Testis (tissue), 3 donors: ENCODE measurements around the gene ZNF26. TPM values are rescaled to one million over a fixed set of nuclear protein-coding genes. Genes with fewer than 3 reads are reported as not detected.
"Not testable (repeated sequence)": the region's sequence is repeated elsewhere in the genome, so short reads cannot be mapped to it uniquely, and the experiment has no call there.

Experiments
- DNase-seq: peaks from one replicate; pipeline ENCODE4 v3.0.0-alpha.2; 2019
- H3K27ac ChIP-seq, 2 donors: fragments of 200-600 bp; sonication (generic); one replicate each; pipeline ENCODE4 v1.5.1; 2019
- H3K27me3 ChIP-seq: fragments of 200-600 bp; sonication (generic); one replicate; pipeline ENCODE4 v1.5.1; 2019
- H3K36me3 ChIP-seq: fragments of 200-600 bp; sonication (generic); one replicate; pipeline ENCODE4 v1.5.1; 2017; ENCODE audit warnings: low read depth; ENCODE audit errors: missing control alignments
- H3K4me1 ChIP-seq: fragments of 200-600 bp; sonication (generic); one replicate; pipeline ENCODE4 v1.5.1; 2019
- H3K4me3 ChIP-seq, 2 donors: fragments of 200-600 bp; sonication (generic); one replicate each; pipeline ENCODE4 v1.5.1; 2017 to 2019
- H3K9me3 ChIP-seq: fragments of 200-600 bp; sonication (generic); one replicate; pipeline ENCODE4 v1.5.1; 2017
- CTCF ChIP-seq, 3 experiments: fragments of 450-650 bp in 2 of 3; fragments of 200-600 bp in 1 of 3; sonication (generic) in 1 of 3; IDR thresholded peaks; one replicate each; pipeline ENCODE4 v1.5.1; 2016 to 2019; ENCODE audit warnings: antibody characterized with exemption in 3 of 3, mild to moderate bottlenecking in 2 of 3, moderate library complexity in 1 of 3
- POLR2A ChIP-seq: fragments of 450-650 bp; IDR thresholded peaks from one replicate; pipeline ENCODE4 v1.6.1; 2017; ENCODE audit warnings: antibody characterized with exemption, mild to moderate bottlenecking, moderate library complexity
- WGBS, 2 donors: methylation state at CpG; one replicate each; pipeline ENCODE4 v1.1.5; 2018; 5-methylcytosine and 5-hydroxymethylcytosine counted together
- intact Hi-C: fragments of 100-400 bp; cut with DNase I; formaldehyde crosslinking; loops from one replicate; pipeline ENCODE4 v1.15.1; 2023; ENCODE audit warnings: low total_unique reads
- polyA plus RNA-seq: library from polyadenylated mRNA; stranded (reverse); fragments of 350-450 nt; fragmentation: Illumina TruSeq; extraction: RNeasy Lipid Tissue Mini Kit (QIAGEN cat#74804); gene quantifications from one replicate; pipeline ENCODE4 v1.2.3, GENCODE V29; 2014; ENCODE audit warnings: low read depth, low replicate concordance; ENCODE audit not compliant: insufficient read depth
- total RNA-seq, 2 donors: library from RNA; depleted of rRNA; stranded (reverse); fragments of >200 nt; gene quantifications; one replicate each; pipeline ENCODE4 v1.2.3, GENCODE V29; 2016

The ZNF26 gene
- total and polyA plus RNA-seq, 3 donors from 2014 or later = 6.0 to 26.9 (median 24.2) TPM

GRCh38 chr12:132955094-132956010, 30.8 kb upstream of the ZNF26 start:
- H3K36me3 ChIP-seq = no peaks in the 10 kb centered on the region
- H3K27ac ChIP-seq = peak overlapping the region; percentile 85 to 96
- H3K9me3 ChIP-seq = no peaks in the 10 kb centered on the region
- H3K4me3 ChIP-seq = peak overlapping the region; percentile 89 to 95
- 5 to 8% methylated on average over 29 to 39 of the region's 39 CpGs for WGBS, 2 donors
- TF ChIP-seq POLR2A (no peak), CTCF (IDR thresholded peaks at IDR 0.05) (no peak)
- intact Hi-C loops = no loop called here
- peaks cover 6% of the 10 kb centered on the region for H3K4me1 ChIP-seq
- DNase-seq = peak; percentile 34
- no peaks in the 10 kb centered on the region for H3K27me3 ChIP-seq

DNA sequence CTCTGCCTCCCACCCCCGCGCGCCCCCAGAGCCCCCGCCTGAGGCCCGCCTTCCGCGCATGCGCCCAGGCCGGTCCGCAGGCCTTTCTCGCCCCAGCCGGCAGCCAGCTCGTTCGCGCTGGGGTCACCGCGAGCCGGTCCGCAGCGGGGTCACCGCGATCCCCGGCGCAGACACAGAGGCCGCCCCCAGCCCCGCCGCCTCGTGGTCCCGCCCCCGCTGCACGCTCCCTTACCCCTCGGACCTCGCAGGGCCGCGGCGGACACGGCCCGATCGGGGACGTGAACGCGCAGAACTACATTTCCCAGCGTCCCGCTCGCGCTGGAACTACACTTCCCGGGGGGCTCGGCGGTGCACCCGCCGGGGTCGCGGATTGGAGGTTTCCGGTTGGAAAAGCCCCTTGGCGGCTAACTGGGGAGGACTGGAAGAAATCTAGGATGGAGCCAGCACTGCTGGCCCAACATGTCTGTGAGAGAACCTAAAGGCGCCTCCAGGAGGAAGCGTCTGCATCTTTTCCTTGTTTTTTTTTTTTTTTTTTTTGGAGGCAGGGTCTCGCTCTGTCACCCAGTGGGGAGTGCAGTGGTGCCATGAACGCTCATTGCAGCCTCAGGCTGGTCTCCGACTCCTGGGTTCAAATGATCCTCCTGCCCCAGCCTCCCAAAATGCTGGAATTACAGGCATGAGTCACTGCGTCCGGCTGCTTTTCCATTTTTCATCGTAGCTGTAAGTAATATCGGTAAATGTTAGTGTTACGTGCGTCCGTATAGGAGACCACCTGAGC, 30.0 kb upstream of the ZNF26 start, which contains the start of gene ZNF605:
Gene ZNF605 (minus strand): TSS at position 296 of the 778 bp plus-strand sequence. CDS start 10,671 bp downstream, outside the sequence.
- intact Hi-C loops = no loop called here
- Histone ChIP-seq H3K36me3 (no peaks in the 10 kb centered on the region), H3K9me3 (no peaks in the 10 kb centered on the region), H3K27ac (peak within 1 kb of the TSS; percentile 85 to 96), H3K4me3 (peak within 1 kb of the TSS; percentile 89 to 95), H3K27me3 (no peaks in the 10 kb centered on the region), H3K4me1 (peaks cover 6% of the 10 kb centered on the region)
- 2 to 7% methylated on average over 15 to 44 of the region's 67 CpGs for WGBS, 2 donors
- peak; percentile 93 for DNase-seq
- TF ChIP-seq CTCF (IDR thresholded peaks at IDR 0.05) (no peak), POLR2A (no peak)

GRCh38 chr12:132961790-132962189, 24.4 kb upstream of the ZNF26 start:
- H3K4me3 ChIP-seq, DNase-seq, intact Hi-C loops, H3K36me3 ChIP-seq, H3K4me1 ChIP-seq, H3K27ac ChIP-seq, H3K27me3 ChIP-seq, H3K9me3 ChIP-seq: not testable (repeated sequence)
- WGBS, 2 donors = 90 to 95% methylated on average over 14 of the region's 14 CpGs

- H3K4me1 ChIP-seq, H3K36me3 ChIP-seq, H3K27ac ChIP-seq, H3K4me3 ChIP-seq, intact Hi-C loops, H3K9me3 ChIP-seq, H3K27me3 ChIP-seq: not testable (repeated sequence)
- DNase-seq = peak; percentile 68
- TF ChIP-seq CTCF (IDR thresholded peaks at IDR 0.05) = peak in 1 of 3 experiments; percentile 38
- 42% methylated on average over 8 to 10 of the region's 10 CpGs for WGBS, 2 donors
Observed at GRCh38 chr12:132963947-132964346, 22.2 kb upstream of the ZNF26 start.

DNA sequence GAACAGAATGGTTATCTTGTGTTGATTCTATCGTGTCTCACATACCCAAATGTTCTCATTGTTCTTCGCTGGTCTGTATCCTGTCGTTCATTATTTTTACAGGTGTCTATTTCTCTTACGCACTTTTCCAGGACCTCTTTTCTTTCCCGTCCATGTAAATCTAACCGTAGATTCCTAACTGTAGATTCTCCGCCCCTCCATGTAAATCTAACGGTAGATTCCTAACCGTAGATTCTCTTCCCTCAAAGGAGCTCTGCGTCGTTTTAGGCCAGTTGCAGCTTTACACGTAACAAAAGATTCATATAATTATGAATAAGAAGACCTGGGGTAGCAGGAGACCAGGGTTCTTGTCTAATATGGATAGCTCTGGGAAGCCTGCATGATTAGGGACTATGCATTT, 20.4 kb upstream of the ZNF26 start:
- H3K4me3 ChIP-seq = peak overlapping the region; percentile 13 to 17
- no peaks in the 10 kb centered on the region for H3K9me3 ChIP-seq
- WGBS, 2 donors = 67 to 73% methylated on average over 12 of the region's 12 CpGs
- H3K4me1 ChIP-seq = no peaks in the 10 kb centered on the region
- DNase-seq = no peak
- no peak overlapping the region for H3K27ac ChIP-seq
- intact Hi-C loops = no loop called here
- TF ChIP-seq POLR2A (no peak), CTCF (IDR thresholded peaks at IDR 0.05) (no peak)
- no peaks in the 10 kb centered on the region for H3K36me3 ChIP-seq
- no peaks in the 10 kb centered on the region for H3K27me3 ChIP-seq
